ENCODE measurements around the gene RAB3GAP2. TPM values are rescaled to one million over a fixed set of nuclear protein-coding genes. Genes with fewer than 3 reads are reported as not detected.
"Not testable (repeated sequence)": the region's sequence is repeated elsewhere in the genome, so short reads cannot be mapped to it uniquely, and the experiment has no call there.

Gene RAB3GAP2
- total RNA-seq, 1 donor from 2014 or later = 107 TPM

DNA sequence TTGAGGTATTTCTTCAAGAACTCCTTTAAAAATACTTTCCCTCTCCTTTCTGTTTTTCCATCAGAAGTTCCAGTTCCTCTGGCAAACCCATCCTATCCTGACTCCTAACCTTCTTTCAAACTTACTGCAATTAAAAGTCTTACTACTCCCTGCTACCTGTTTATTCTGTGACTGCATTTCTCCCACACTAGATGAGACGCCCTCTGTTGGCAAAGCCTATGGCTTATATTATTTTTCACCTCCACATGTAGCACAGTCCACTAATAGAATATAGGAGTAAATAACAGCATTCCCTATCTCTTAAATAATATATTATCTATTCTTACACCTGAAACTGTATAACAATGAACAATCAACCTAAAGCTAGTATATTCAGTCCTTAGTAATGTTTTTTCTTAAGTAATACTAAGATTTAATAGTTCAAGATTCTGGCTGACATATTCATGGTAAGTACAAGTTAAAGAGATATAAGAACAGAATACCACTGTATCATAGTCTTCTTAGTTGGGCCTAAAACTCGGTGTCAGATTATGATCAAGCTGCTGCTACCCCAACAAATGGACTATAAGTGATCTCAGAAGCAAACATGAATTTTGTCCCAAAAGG lies 54.8 kb downstream of the RAB3GAP2 start:
- ChIA-PET CTCF (interaction anchor here (1.0 to 3.3 kb wide), 12 partner anchors 10 to 516 kb away, joined by 3 to 25 read pairs (median 3); partner anchors contain the start of gene RAB3GAP2), POLR2A (interaction anchor here (0.6 to 5.6 kb wide), 2 partner anchors 38 to 53 kb away, joined by 4 to 67 read pairs; partner anchors contain the start of gene RAB3GAP2)
- Mint-ChIP-seq H3K27me3 (no peaks in the 10 kb centered on the region), H3K9me3 (peaks cover 3% of the 10 kb centered on the region), H3K36me3 (ENCODE audit: low read depth) (peaks cover 22% of the 10 kb centered on the region), H3K4me3 (no peak overlapping the region), H3K4me1 (peaks cover 49% of the 10 kb centered on the region), H3K27ac (peak overlapping the region; percentile 0)
- DNase-seq (no peak), ATAC-seq (ENCODE audit: low read depth) (no peak)
- intact Hi-C loops (cut with micrococcal nuclease) = loop anchor here (5.0 kb wide), 2 partner anchors 215 to 265 kb away; no protein-coding TSS in a partner anchor
- no peak for TF ChIP-seq CTCF (IDR thresholded peaks at IDR 0.05)

GRCh38 chr1:220213382-220213983 lies 58.8 kb downstream of the RAB3GAP2 start:
- Mint-ChIP-seq H3K27me3 (no peaks in the 10 kb centered on the region), H3K4me3 (no peak overlapping the region), H3K9me3 (no peaks in the 10 kb centered on the region), H3K4me1 (peaks cover 10% of the 10 kb centered on the region), H3K27ac (no peak overlapping the region), H3K36me3 (ENCODE audit: low read depth) (peaks cover 45% of the 10 kb centered on the region)
- DNase-seq (no peak), ATAC-seq (ENCODE audit: low read depth) (no peak)
- ChIA-PET CTCF (interaction anchor here (1.5 kb wide), 1 partner anchor 24 kb away, joined by 5 read pairs; no protein-coding TSS in a partner anchor), POLR2A (no interaction called here)
- intact Hi-C loops (cut with micrococcal nuclease) = no loop called here
- TF ChIP-seq CTCF (IDR thresholded peaks at IDR 0.05) = no peak

DNA sequence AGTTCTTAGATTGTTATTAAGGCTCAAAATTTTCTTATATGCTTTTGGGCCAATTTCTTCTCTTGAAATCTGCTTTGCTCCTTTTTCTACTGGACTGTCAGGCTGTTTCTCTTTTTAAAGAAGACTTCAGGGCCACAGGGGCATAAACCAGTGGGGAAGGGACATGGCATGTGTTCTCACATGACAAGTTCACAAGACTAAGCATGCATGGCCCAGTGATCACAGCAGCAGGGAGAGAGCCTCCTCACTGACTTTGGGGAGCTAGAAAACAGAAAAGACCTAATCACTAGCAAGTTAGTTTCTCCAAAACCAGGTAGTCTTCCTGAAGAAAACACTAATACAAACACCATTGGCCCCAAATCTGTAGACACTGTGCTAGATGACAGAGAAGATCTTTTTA lies 64.8 kb downstream of the RAB3GAP2 start:
- H3K4me1 Mint-ChIP-seq = peaks cover 3% of the 10 kb centered on the region

GRCh38 chr1:220204758-220205157 lies 67.5 kb downstream of the RAB3GAP2 start:
- peaks cover 61% of the 10 kb centered on the region for H3K36me3 Mint-ChIP-seq (ENCODE audit: low read depth)

More for the DNA sequence above, 64.8 kb downstream of the RAB3GAP2 start:
- intact Hi-C loops (cut with micrococcal nuclease) = no loop called here
- no peak overlapping the region for H3K4me3 Mint-ChIP-seq
- ChIA-PET POLR2A (no interaction called here), CTCF (interaction anchor here (1.0 kb wide), 1 partner anchor 11 kb away, joined by 3 read pairs; no protein-coding TSS in a partner anchor)
- no peak for DNase-seq
- peaks cover 80% of the 10 kb centered on the region for H3K36me3 Mint-ChIP-seq (ENCODE audit: low read depth)
- peaks cover 8% of the 10 kb centered on the region for H3K9me3 Mint-ChIP-seq
- no peak for TF ChIP-seq CTCF (IDR thresholded peaks at IDR 0.05)
- ATAC-seq (ENCODE audit: low read depth) = no peak
- no peaks in the 10 kb centered on the region for H3K27me3 Mint-ChIP-seq
- H3K27ac Mint-ChIP-seq = no peak overlapping the region

DNA sequence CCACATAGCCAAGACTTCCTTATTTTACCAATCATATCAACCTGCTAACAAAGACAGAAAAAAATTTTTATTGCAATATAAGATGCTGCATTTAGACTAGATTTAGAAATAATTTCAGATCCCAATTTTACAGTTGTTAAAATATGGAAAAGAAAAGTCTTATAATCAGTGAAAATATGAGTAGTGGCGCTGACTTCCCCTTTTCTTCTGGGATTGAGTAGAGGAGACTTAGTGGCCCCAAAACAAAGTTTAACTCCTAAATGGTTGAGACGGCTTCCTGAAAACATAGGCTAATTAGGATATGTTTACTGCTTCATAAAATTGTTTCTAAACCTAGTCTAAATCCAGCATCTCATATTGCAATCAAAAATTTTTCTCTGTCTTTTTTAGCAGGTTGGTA lies 68.4 kb downstream of the RAB3GAP2 start:
- Mint-ChIP-seq H3K9me3 (peaks cover 8% of the 10 kb centered on the region), H3K27me3 (no peaks in the 10 kb centered on the region), H3K36me3 (ENCODE audit: low read depth) (peaks cover 52% of the 10 kb centered on the region), H3K27ac (no peak overlapping the region), H3K4me3 (no peak overlapping the region), H3K4me1 (peaks cover 3% of the 10 kb centered on the region)
- POLR2A ChIA-PET = no interaction called here
- no peak for TF ChIP-seq CTCF (IDR thresholded peaks at IDR 0.05)
- ATAC-seq (ENCODE audit: low read depth) (no peak), DNase-seq (no peak)
- CTCF ChIA-PET = no interaction called here
- intact Hi-C loops (cut with micrococcal nuclease) = no loop called here

More at GRCh38 chr1:220204758-220205157, 67.5 kb downstream of the RAB3GAP2 start:
- H3K27me3 Mint-ChIP-seq; intact Hi-C loops (cut with micrococcal nuclease); H3K27ac Mint-ChIP-seq; DNase-seq; H3K9me3 Mint-ChIP-seq; ATAC-seq (ENCODE audit: low read depth); CTCF ChIA-PET; H3K4me3 Mint-ChIP-seq; H3K4me1 Mint-ChIP-seq: not testable (repeated sequence)
- POLR2A ChIA-PET = interaction anchor here (0.9 kb wide), 1 partner anchor 13 kb away, joined by 3 read pairs; no protein-coding TSS in a partner anchor

All from activated B cell treated with CpG ODN at 0.5 μM for 24 hours (primary cell).